NCI-H82 (cell line): Measurements from ENCODE around the gene RAPGEF5.

Experiments
- DNase-seq: peaks from one replicate; lab custom pipeline; 2025; lab: John Stamatoyannopoulos, UW

Gene RAPGEF5

DNA sequence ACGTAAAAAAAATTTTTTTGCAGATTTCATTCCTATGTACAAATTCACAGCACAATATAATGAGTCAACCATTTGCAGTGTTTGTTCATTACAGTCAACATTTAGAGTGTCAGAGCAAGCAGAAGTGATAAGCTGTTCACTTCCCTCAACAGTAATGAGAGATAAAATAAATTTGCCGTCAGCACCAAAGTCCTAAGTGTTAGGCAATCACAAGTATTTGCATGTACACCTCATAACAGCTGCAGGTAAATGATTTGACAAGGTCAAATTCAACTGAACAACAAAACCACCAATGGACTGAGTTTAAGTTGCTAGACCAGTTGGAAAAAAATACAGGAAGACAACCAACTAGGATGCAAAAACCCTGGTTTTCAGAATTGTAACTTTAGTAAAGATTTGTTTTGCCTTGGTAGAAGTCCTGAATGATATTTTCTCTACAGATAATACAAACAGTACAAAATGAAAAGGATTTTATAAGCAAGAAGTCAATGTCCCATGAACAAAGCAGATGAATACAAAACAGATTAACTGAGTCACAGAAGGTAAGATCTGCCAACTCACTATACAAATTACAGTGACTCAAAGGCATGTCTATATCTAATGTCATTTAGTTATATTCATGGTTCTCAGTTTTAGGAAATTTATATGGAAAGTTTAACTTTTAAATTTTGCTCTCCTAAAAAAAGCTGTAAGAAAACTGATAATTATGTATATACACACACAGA is 10.4 kb downstream of the RAPGEF5 start:
- no peak for DNase-seq

GRCh38 chr7:22344655-22345054 is 12.3 kb downstream of the RAPGEF5 start:
- no peak for DNase-seq

- no peak for DNase-seq
Measured at GRCh38 chr7:22343612-22344011, 13.3 kb downstream of the RAPGEF5 start.

- no peak for DNase-seq
Measured at GRCh38 chr7:22343071-22343470, 13.9 kb downstream of the RAPGEF5 start.

GRCh38 chr7:22339725-22340390 is 17.1 kb downstream of the RAPGEF5 start:
- no peak for DNase-seq

DNA sequence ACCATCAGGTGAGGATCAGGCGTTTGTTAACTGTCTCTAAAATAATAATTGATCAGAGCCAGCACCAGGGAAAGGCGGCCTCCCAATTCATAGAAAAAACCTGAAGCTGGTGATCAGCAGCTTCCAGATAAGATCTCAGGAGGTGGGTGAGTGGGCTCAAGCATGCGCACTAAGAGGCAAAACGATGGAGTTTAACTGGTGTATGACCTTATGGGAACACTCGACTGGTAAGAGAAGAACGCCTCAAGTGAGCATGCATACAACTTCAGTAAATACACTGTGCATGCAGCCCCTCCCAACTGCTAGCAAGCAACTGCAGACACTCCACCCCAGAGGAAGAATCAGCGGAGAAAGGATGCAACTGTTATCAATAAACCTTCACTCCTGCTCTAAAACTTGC is 18.1 kb downstream of the RAPGEF5 start:
- no peak for DNase-seq

DNA sequence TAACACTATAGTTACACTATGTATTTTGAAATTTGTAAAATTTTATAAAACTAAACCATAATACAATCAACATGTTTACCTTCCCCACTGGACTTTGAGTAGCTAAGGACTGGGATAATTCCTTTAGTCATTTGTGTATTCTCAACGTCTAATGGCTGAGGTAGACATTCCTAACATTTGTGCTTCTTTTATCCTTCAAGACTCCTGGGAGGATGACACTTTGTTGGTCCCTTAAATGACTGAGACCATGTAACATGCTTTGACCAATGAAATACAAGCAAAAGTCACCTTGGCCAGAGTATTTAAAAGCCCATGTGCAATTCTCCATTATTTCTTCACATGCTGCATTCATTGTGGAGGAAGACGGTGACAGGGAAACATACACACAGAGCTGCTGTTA is 18.5 kb downstream of the RAPGEF5 start:
- no peak for DNase-seq

DNA sequence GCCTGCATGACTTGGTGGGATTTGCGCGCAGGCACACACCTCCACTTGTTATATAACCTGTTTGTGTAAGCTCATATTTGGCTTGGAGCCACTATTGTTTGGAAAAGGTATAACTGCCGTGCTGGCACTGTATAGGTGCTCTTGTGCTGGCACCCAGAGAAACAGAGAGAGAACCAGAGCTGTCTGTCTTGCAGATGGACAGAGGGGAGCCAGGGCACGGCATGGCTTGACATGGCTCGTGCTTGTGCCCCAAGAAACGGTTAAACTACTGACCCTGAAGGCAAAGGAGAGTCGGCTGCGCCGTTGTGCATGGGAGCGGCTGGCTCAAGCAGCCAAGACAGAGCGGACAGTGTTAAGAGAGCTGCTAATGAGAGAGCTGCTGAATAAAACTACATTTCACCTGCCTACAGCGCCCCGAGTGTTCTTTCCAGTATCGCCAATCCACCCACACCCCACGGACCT is 23.2 kb downstream of the RAPGEF5 start:
- peak; percentile 46 for DNase-seq

GRCh38 chr7:22332461-22332870 is 24.5 kb downstream of the RAPGEF5 start:
- peak; percentile 21 for DNase-seq

DNA sequence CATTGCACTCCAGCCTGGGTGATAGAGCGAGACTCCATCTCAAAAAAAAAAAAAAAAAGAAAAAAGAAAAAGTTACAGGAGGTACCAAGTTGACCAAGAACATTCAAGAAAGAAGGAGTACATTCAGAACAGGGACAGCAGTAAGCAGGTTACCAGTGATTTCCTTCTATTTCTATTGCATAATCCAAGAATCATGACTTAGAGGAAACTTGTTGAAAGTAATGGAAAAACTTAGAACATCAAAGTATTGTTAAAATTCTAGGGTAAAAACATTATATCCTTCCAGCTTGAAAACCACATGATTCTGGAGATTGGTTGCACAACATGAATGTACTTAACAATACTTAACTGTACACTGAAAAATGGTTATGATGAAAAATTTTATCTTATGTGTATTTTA is 25.2 kb downstream of the RAPGEF5 start:
- DNase-seq = no peak

- DNase-seq = no peak
Measured at GRCh38 chr7:22330903-22331302, 26.1 kb downstream of the RAPGEF5 start.

DNA sequence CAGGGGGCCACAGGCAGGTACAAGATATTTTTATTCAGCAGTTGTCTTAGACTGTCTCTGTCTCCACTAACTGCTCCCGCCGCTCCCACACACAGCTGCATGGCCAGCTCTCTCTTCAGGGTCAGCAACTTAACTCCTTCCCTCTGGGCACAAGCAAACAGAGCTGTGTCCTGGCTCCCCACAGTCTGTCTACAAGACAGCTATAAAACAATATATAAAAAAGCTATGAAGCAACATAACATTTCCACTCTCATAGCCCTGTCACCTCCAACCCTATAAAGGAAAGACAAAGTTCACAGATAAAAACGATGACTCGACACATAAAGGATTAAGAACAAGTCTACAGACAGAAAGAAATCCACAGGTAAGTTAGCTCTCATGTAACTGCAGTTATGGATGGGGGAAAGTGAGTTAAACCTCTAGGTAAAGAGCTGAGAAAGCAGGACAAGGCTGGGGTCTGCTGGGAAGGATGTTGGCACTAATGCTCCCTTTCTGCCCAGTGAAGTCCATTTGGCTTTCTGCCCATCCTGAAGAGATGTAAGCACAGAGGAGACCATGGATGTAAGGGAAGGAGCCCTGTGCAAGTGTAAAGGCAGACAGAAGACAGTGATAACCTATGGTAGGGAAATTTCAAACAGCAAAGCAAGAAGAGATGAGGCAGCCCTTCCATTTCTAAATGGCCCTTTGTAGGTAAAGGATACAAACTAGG is 27.0 kb downstream of the RAPGEF5 start:
- no peak for DNase-seq

GRCh38 chr7:22326181-22326580 is 30.8 kb downstream of the RAPGEF5 start:
- no peak for DNase-seq

- no peak for DNase-seq
Measured at GRCh38 chr7:22325671-22326070, 31.3 kb downstream of the RAPGEF5 start.

DNA sequence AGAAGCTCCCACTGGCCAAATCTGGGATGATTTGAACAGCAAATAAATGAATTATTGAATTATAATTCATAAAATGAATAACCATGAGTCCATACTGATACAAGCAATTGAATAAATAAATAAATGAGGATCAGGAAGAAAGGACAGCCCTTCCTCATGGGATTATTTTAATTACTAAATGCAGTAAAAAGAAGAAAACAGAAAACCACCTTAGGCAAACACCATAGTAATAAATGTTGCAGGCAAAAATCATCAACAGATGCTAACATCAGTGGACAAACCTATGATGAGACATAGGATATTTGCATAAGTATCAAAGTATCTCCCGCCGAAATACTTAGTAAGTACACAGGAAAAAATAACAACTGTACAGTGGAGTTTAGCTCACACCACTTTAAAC is 33.2 kb downstream of the RAPGEF5 start:
- DNase-seq = no peak

- DNase-seq = no peak
Measured at GRCh38 chr7:22320416-22320815, 36.5 kb downstream of the RAPGEF5 start.

- peak; percentile 94 for DNase-seq
Measured at GRCh38 chr7:22319424-22320403, 37.2 kb downstream of the RAPGEF5 start.

- DNase-seq = peak; percentile 94
Measured at GRCh38 chr7:22318376-22318775, 38.6 kb downstream of the RAPGEF5 start.

GRCh38 chr7:22317632-22318031 is 39.3 kb downstream of the RAPGEF5 start:
- DNase-seq = peak; percentile 45

DNA sequence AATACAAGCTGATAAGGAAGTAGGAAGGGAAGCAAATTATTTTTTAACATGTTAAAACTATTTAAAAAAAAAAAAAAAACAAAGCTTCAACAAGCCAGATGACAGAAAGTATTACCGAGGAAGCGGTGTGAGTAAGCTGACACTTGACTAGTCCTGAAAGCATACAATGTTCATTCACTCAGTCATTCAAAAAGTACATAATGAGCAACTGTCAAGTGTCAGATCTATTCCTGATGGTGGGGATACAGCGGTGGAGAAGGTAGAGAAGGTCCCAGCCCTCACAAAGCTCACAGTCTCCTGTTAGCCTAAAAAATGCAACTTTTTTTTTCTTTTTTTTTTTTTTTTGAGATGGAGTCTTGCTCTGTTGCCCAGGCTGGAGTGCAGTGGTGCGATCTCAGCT is 40.0 kb downstream of the RAPGEF5 start:
- DNase-seq = no peak

- no peak for DNase-seq
Measured at GRCh38 chr7:22307816-22308215, 49.1 kb downstream of the RAPGEF5 start.

GRCh38 chr7:22305706-22306105 is 51.2 kb downstream of the RAPGEF5 start:
- no peak for DNase-seq
